Activated T-helper 9 cell treated with anti-CD3 and anti-CD28 coated beads, Interleukin-2, amount 50 U/mL, for 16 hours (primary cell): ENCODE results near the gene TUBD1.

Experiments
- DNase-seq: peaks from one replicate; pipeline ENCODE4 v3.0.0-alpha.2; 2020; ENCODE audit warnings: low read depth

TUBD1 gene

GRCh38 chr17:59825533-59826322, 67.0 kb downstream of the TUBD1 start:
- DNase-seq: peak; percentile 23

GRCh38 chr17:59815965-59816364, 76.8 kb downstream of the TUBD1 start:
- no peak for DNase-seq

GRCh38 chr17:59814685-59815084, 78.1 kb downstream of the TUBD1 start:
- no peak for DNase-seq

- DNase-seq: no peak
Observed at GRCh38 chr17:59814276-59814675, 78.5 kb downstream of the TUBD1 start.

GRCh38 chr17:59812139-59812538, 80.6 kb downstream of the TUBD1 start:
- DNase-seq: no peak

GRCh38 chr17:59811209-59811608, 81.5 kb downstream of the TUBD1 start:
- DNase-seq: no peak

- DNase-seq: no peak
Observed at GRCh38 chr17:59810894-59811153, 81.9 kb downstream of the TUBD1 start.
